Umbilical cord (tissue), 2 donors: ENCODE results near the gene TBCK. TPM values are rescaled to one million over a fixed set of nuclear protein-coding genes. Genes with fewer than 3 reads are reported as not detected.
"Not testable (repeated sequence)": the region's sequence is repeated elsewhere in the genome, so short reads cannot be mapped to it uniquely, and the experiment has no call there.

Experiments used
- DNase-seq: peaks from one replicate; pipeline ENCODE4 v3.0.0-alpha.2; 2015; ENCODE audit warnings: low spot score
- total RNA-seq: library from RNA; depleted of rRNA; stranded (reverse); fragments of >200 nt; gene quantifications from one replicate; pipeline ENCODE4 v1.2.3, GENCODE V29; 2014; ENCODE audit warnings: low replicate concordance; ENCODE audit not compliant: insufficient read depth

TBCK gene
- total RNA-seq, 1 donor from 2014 or later = 123 TPM

DNA sequence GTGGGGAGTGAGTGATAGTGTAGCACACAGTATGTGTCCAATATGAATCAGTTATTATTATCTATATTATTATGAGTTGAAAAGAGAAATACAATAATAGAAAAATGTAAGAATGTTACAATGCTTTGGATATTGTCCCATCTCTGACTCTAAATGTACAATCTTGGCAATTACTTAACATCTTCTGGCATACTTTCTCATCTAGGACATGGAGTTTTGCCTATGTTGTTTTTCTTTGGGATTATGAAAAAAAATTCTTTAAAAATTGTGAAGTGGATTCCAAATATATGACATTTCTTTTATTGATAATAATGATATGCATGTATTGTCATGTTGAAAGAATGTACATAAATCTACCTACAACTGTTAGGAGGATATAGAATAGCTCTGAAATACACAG is 84.1 kb downstream of the TBCK start:
- no peak for DNase-seq

DNA sequence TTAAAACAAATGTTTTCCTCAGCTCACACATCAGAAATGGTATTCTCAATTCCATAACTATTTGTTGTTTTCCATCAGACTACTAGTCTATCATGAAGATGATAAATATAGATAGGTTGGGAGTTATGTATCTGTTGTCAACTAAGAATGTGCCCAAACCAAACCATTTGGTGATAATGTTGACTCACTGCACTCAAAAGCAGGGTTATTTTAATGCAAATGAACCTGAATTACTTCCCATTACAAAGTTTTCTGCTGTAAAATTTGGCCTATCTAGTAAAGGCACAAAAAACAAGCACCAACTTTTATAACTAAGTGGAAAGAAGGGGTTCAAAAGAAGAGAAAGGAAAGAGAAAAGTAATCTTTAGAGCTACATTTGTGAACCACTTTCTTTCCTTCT is 93.5 kb downstream of the TBCK start:
- DNase-seq = no peak

GRCh38 chr4:106213291-106213690 is 102.7 kb downstream of the TBCK start:
- not testable (repeated sequence) for DNase-seq

DNA sequence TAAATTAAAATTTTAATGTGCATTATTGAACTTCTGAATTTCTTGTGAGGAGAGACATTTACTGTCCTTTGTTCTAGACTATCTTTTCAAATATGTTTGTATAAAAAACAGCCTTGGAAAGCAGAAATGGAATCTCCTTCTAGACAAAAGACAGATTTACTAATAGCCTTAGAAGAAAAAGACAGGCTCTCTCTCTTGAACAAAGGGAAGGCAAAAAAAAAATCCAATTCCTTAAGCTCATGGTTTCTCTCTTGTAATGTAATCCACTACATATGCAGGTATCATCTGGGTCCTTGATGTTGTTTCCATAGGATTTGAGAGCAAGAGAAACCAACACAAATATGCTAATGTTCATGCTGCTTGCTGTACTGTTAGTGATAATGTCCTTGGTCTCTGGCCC is 106.0 kb downstream of the TBCK start:
- DNase-seq = no peak

GRCh38 chr4:106208481-106209460 is 107.2 kb downstream of the TBCK start:
- DNase-seq = no peak

DNA sequence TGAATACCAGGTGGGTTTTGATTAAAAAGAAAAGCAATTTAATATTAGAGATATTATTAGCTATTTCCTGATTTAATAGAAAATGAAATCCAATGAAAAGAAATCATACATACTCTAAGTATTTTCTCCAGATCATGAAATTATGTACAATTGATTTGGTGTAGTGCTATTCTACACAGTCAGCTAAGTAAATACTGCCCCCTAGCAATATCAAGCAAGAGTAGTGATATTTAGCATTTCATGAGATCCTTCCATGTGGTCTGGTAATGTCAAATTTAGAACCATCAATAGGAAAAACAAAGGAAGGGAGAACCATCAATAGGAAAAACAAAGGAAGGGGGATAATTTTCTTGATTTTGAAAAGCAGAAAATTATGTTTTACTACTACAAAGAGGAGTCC is 114.6 kb downstream of the TBCK start:
- peak; percentile 21 for DNase-seq

DNA sequence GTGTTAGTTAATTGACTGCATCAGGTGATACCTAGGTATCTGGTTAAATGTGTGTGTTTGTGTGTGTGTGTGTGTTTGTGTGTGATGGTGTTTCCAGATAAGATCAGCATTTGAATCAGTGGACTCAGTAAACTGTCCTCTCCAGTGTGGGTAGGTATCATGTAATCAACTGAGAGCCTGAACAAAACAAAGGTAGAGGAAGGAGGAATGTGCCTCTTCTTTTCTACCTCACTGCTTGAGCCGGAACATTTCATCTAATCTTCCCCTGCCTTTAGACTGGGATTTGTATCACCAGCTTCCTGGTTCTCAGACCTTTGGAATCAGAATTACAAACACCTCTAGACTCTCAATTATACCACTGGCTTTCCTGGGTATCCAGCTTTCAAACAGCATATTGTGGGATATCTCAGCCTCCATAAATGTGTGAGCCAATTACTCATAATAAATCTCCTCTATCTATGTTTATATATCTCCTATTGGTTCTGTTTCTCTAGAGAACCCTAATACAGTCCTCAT is 120.5 kb downstream of the TBCK start:
- no peak for DNase-seq

DNA sequence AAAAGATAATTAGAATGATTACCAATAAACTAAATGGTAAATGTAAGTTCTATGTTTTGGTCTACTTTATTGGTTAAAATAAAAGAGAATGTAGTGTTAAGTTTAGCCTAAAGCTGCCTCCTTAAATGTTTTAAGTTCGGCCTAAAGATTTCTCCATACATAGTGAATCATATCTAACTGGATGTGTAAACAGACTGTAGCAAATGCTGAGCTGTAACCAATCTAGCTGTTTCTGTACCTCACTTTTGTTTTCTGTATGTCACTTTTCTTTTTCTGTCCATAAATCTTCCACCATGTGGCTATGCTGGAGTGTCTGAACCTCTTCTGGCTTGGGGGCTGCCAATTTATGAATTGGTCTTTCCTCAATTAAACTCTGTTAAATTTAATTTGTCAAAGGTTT is 121.2 kb downstream of the TBCK start:
- no peak for DNase-seq

GRCh38 chr4:106192131-106192530 is 123.9 kb downstream of the TBCK start:
- DNase-seq = no peak

DNA sequence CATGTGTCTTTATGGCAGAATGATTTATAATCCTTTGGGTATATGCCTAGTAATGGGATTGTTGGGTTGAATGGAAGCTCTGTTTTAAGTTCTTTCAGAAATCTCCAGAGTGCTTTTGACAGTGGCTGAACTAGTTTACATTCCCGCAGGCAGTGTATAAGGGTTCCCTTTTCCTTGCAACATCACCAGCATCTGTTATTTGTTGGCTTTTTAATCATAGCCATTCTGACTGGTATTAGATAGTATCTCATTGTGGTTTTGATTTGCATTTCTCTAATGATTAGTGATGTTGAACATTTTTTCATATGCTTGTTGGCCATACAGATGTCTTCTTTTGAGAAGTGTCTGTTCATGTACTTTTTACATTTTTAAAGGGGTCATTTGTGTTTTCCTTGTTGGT is 129.8 kb downstream of the TBCK start:
- DNase-seq = no peak

DNA sequence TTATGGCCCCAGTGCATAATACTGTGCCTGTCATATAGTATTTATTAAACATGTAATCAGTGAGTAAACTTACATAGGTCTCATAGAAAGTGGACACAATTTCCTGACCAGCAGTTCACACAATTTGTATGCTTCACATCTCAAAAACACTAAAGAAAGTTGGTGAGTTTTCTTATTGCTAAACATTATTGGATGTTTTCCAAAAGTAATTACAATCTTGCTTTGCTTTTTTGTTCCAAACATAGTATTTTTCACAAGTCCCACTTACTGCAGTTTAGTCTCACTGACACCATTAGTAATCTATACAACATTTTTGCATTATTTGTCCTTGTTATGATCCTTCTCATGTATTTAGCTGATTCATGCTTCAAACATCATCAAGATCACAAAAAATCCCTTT is 132.5 kb downstream of the TBCK start:
- DNase-seq = no peak

DNA sequence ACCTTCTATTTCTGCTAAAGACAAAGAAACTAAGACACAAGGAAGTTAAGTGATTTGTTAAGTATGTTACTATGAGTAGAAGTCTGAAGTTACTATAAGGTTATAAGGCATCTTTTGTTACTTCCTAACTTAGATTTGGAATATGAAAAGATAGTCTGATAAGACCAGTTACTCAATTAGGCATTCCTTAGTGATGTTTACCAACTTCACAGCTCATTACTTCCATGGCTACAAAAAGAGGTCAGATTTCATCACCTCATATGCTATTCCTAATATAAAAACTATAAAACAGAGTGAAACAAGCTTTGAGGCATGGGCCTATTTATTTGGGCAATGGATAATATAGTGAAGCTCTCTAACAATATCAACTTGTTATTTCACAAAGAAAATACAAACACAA is 143.1 kb downstream of the TBCK start:
- no peak for DNase-seq

DNA sequence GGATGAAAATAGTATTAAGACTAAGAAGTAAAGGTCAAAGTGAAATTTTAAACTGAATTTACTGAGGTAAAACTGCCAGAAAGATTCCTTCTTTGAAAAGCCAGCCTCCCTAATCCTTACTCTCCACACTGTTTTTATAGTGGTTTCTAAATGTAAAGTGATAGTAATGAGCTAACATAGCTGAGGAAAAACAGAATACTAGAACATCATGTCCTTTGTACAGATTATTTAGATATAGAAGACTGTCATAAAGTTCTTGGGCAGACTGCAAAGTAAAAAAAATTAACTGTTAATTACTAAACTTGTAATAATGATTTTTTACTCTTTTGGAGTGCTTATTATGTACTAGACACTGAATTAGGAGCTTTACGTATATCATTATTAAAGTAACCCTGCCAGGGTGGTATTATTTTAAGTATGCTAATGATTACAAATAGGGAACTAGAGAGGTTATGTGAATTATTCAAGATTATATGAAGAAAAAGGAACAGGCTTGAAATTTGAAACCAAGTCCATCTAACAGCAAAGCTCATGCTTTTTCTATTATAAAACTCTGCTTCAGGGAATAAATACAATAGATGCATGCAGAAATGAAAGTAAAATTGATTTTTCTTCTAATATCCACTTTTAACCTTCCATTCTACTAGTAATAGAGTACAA is 150.5 kb downstream of the TBCK start:
- DNase-seq = peak; percentile 79

GRCh38 chr4:106162278-106162677 is 153.7 kb downstream of the TBCK start:
- DNase-seq = no peak

- DNase-seq = peak; percentile 41
Measured at GRCh38 chr4:106160560-106160959, 155.4 kb downstream of the TBCK start.

DNA sequence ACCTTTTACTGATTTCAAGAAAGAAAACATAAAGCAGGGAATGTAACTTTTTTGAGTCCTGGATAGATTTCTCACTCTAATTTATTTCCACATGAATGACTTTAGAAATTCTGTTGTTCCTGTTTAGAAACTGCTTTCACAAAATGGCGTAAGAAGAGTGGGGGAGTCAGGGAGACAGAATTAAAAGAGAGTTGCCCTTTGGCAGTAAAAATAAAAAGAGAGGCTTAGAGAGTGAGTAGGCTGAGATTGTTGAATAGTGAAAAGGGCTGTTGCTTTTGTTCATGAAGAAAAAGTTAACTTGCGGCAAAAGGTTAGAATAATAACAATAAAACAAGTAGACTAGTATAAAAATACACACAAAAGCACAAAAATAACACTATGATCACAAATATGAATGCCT is 166.1 kb downstream of the TBCK start:
- no peak for DNase-seq

- no peak for DNase-seq
Measured at GRCh38 chr4:106149026-106149425, 167.0 kb downstream of the TBCK start.

DNA sequence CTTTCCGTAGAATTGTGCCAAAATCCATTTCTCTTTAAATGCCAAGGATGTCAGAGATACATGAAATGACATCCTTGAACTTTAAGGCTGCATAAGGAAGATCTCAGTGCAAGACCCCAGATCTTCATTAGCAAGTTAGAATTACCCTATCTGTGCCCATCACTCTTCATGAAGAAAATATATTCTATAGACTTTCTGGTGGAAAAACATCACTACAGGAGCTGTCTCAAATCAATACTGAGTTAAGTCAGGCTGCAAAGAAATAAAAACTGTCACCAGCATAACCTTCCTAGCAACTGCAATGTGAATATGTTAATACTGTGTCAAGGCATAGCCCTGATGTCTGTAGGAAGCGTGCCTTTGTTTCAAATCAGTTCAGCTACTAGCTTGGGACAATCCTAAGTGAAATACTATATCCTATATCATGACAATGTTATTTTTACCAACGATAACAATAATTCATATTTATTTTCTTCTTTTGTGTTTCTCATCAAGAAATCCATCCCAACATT is 173.3 kb downstream of the TBCK start:
- no peak for DNase-seq

- DNase-seq = no peak
Measured at GRCh38 chr4:106140601-106141000, 175.4 kb downstream of the TBCK start.

- no peak for DNase-seq
Measured at GRCh38 chr4:106136777-106137331, 179.2 kb downstream of the TBCK start.

GRCh38 chr4:106132045-106132444 is 184.0 kb downstream of the TBCK start:
- DNase-seq = no peak

DNA sequence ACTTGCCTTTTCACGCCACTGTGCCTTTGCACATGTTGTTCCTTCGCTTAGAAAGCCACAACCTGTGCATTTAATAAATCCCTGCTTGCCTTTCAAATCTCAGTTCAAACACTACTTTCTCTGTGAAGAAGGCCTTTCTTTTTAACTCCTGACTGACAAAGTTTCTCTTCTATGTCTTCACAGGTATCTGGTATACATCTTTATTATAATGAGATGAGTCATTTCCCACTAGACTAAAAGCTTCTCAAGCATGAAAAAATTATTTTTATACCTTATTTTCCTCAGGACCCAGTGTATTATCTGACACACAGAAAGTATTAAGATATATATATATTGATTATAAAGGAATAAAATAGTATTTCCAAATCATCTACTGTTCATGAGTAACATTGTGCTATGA is 189.9 kb downstream of the TBCK start:
- DNase-seq = no peak
